SH-SY5Y (cell line): ENCODE data around the gene UQCRHL.
"Not testable (repeated sequence)": the region's sequence is repeated elsewhere in the genome, so short reads cannot be mapped to it uniquely, and the experiment has no call there.

Experiments used
- GATA2 ChIP-seq: IDR thresholded peaks from 2 replicates; pipeline ENCODE4 v1.6.1; 2011; ENCODE audit warnings: mild to moderate bottlenecking, low read depth, low read length
- GATA3 ChIP-seq: IDR thresholded peaks from 2 replicates; pipeline ENCODE4 v1.6.1; 2011; ENCODE audit warnings: low read depth, mild to moderate bottlenecking, low read length, moderate library complexity

The UQCRHL gene

DNA sequence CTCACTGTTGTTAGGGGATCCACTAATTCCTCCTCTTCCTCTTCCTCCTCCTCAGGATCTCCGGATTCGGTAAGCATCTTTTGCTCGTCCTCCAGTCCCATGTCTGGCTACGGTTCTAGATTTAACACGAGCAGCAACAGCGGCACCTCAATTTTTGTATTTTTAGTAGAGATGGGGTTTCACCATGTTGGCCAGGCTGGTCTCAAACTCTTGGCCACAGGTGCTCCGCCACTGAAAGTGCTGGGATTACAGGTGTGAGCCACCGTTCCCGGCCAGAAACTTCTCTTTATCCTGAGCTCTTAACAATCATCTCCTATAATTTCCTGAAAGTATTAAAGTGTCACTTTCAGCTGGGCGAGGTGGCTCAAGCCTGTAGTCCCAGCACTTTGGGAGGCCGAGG is at the start of gene UQCRHL:
UQCRHL (minus strand) TSS at position 101 of the 400 bp plus-strand sequence; CDS start at position 101, 0 bp downstream.
- not testable (repeated sequence) for TF ChIP-seq GATA3, GATA2

DNA sequence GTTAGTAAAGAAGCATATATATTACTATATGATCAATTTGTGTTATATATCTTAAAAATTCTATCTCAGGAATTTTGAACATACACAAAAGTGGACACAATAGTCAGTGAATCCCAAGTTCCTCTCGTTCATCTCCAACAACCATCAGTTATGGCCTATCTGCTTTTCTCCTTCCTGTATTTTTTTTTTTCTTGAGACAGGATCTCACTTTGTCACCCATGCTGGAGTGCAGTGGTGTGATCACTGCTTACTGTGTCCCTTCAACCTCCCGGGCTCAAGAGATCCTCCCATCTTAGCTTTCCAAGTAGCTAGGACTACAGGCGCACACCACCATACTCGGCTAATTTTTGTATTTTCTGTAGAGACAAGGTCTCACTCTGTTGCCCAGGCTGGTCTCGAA is 49.4 kb upstream of the UQCRHL start:
- TF ChIP-seq GATA2, result no peak
- no peak for TF ChIP-seq GATA3

DNA sequence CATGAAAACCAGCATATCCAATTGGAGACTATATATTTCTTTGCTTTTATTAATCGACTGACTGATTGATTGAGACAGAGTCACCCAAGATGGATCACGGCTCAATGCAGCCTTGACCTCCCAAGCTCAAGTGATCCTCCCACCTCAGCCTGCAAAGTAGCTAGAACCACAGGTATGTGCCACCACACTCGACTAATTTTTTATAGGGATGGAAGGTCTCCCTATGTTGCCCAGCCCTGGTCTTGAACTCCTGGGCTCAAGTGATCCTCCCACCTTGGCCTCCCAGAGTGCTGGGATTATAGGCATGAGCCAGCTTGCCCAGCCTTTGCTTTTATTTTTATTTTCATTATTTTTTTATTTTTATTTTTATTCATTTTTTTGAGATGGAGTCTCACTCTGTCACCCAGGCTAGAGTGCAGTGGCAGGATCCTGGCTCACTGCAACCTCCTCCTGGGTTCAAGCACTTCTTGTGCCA is 45.4 kb upstream of the UQCRHL start:
- TF ChIP-seq GATA2 (no peak), GATA3 (no peak)

GRCh38 chr1:15852036-15852827 is 44.8 kb upstream of the UQCRHL start:
- TF ChIP-seq GATA2 (no peak), GATA3 (no peak)

DNA sequence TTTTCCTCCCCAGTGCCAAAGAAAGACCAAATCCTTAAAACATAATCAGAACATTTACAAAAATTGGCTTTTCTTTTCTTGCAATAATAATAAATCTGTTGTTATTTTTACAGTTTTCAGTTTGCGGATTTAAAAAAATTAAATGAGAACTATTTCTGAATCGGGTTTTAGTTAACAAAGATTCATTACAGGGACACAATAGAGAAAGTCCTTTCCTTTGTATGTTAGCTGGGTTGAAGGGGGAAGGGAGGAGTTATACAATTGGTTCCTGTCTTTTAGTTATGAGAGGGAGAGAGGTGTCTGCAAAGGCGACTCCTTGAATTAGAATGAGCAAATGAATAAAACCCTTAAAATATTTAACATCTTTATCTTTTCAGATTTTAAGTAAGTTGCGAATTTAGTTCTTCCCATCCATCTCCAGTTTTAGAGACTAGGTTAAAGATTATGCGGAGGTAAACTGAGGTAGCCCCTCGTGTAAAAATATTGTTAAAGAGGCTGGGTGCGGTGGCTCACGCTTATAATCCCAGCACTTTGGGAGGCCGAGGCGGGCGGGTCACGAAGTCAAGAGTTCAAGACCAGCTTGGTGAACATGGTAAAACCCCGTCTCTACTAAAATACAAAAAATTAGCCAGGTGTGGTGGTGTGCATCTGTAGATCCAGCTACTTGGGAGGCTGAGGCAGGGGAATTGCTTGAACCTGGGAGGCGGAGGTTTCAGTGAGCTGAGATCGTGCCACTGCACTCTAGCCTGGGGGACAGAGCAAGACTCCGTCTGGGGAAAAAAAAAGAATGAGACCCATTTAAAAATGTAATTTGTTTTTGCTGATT is 44.0 kb upstream of the UQCRHL start:
- TF ChIP-seq GATA3, result no peak
- TF ChIP-seq GATA2, result no peak

- TF ChIP-seq GATA3 (no peak), GATA2 (no peak)
These were observed 43.1 kb upstream of the UQCRHL start for GRCh38 chr1:15850471-15851001.

GRCh38 chr1:15849775-15850324 is 42.4 kb upstream of the UQCRHL start:
- TF ChIP-seq GATA2, result peak; percentile 97
- TF ChIP-seq GATA3, result peak; percentile 66

DNA sequence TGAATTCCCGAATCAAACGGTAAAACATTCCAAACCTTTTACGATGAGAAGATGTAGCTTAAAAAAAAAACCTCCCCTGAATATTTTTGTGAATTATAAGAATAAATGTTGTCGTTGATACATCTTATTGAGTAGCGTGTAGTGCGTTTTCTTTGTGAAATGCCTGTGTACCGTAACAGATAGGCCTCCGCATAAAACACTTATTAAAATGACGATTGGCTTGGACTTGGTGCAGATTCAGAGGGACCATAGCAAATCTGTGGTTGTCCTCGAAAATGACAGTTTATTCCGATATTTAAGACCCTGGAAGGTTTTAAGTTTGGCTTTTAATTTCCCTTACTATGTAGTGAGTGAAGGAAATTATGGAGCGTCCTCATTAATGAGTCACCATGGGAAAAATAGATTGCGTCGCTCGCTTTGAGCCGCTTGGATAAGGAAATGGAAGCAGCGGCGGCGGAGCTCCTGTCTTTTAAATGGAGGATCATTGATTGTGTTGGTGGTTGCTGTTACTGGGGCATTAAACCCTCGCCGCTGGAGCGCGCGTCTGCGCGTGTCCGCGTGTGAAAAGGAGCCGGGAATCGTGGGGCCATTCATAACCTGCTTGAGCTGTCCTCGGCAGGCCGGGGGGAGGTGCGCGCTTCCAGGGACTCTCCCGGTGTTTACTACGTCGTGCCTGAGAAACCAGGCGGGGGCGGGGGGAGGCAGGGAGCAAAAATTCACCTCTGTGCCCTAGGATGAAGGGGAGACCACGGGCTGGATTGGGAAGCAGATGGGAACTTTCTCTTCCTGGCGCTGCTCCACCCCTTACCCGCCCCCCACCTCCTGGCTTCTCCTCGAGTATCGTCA is 41.7 kb upstream of the UQCRHL start:
- TF ChIP-seq GATA2 (0 out of 2 replicates have a peak, but pooled peaks have one; percentile 9), GATA3 (no peak)

GRCh38 chr1:15848143-15848928 is 40.9 kb upstream of the UQCRHL start:
- TF ChIP-seq GATA3 (no peak), GATA2 (no peak)

GRCh38 chr1:15847893-15848142 is 40.4 kb upstream of the UQCRHL start:
- no peak for TF ChIP-seq GATA2
- no peak for TF ChIP-seq GATA3

DNA sequence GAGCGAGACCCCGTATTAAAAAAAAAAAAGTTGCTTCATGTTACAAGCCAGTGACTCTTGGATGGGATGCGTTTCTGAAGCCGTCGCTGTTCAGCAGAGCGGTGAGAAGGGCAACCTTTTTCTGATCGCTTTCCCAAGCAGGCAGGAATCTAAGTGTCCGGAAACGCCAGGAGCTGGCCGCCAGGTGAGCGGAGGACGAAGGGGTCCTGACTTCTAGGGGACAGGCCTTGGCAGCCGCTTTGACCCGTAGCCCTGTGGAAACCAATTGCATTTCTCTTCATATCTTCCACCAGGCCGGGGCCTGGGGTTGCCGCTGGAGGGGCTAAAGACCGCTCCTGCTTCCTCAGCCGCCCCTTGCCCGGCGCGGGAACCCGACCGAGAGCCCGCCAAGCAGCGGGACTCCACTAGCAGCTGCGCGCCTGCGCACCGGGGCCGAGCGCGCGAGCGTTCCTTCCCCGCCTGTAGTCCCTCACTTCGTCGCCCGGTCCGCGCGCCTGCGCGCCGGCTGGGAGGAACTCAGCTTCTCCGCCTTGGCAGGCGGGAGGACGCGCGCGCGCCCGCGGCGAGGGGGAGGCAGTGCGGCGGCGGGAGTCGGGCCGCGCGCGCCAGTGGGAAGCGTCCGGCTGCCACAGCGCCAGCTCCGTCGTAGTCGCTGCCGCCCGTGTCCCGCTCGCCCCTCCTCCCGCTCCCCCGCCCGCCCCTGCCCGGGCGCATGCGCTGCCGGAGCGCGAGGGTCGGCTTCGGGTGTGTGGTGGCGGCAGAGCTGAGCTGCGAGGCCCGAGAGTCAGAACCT is 39.8 kb upstream of the UQCRHL start, which contains the start of gene SPEN:
SPEN (plus strand) TSS at position 608 of the 793 bp plus-strand sequence. CDS start 361 bp downstream, outside the sequence.
- TF ChIP-seq GATA2 (no peak), GATA3 (no peak)
